ENCODE measurements around the gene ERCC6L2. TPM values are rescaled to one million over a fixed set of nuclear protein-coding genes. Genes with fewer than 3 reads are reported as not detected.

Gene ERCC6L2
- total RNA-seq, 3 donors from 2014 or later = 32.4 to 69.4 (median 51.4) TPM

- intact Hi-C loops (cut with DNase I, micrococcal nuclease) = no loop called here
- Histone ChIP-seq H3K36me3 (ENCODE audit: low read depth) (no peaks in the 10 kb centered on the region), H3K9me3 (no peaks in the 10 kb centered on the region), H3K4me1 (ENCODE audit: low read depth) (no peaks in the 10 kb centered on the region), H3K4me3 (no peak overlapping the region)
- DNase-seq (no peak), ATAC-seq (no peak)
- no peak for TF ChIP-seq CTCF (IDR thresholded peaks at IDR 0.05)
Measured at GRCh38 chr9:95887926-95888497, 12.5 kb downstream of the ERCC6L2 start.

GRCh38 chr9:95890594-95890993, 15.1 kb downstream of the ERCC6L2 start:
- no peak for TF ChIP-seq CTCF (IDR thresholded peaks at IDR 0.05)
- no peak for DNase-seq
- intact Hi-C loops (cut with DNase I, micrococcal nuclease) = no loop called here
- no peak for ATAC-seq
- no peaks in the 10 kb centered on the region for H3K36me3 ChIP-seq (ENCODE audit: low read depth)
- no peak overlapping the region for H3K4me3 ChIP-seq
- no peaks in the 10 kb centered on the region for H3K9me3 ChIP-seq
- H3K4me1 ChIP-seq (ENCODE audit: low read depth) = no peaks in the 10 kb centered on the region

DNA sequence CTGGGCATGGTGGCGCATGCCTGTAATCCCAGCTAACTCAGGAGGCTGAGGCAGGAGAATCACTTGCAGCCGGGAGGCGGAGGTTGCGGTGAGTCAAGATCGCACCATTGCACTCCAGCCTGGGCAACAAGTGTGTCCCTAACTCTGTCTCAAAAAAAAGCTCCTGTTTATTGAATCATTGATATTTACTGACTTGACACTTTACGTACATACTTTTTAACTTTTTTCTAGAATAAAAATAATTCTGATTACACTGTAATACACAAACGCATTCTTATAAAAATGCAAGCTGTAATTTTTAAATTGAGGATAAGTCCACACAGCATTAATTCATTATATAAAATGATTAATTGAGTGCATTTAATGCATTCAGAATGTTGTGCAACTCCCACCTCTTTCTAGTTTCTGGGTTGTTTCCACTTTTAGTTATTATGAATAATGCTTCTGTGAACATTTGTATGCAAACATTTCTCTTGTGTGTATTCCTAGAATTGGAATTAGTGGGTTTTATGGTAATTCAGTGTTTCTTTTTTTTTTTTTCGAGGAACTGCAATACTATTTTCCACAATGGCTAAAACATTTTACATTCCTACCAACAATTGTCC, 15.7 kb downstream of the ERCC6L2 start:
- ATAC-seq (no peak), DNase-seq (no peak)
- Histone ChIP-seq H3K4me3 (no peak overlapping the region), H3K4me1 (ENCODE audit: low read depth) (no peaks in the 10 kb centered on the region), H3K9me3 (no peaks in the 10 kb centered on the region), H3K36me3 (ENCODE audit: low read depth) (no peaks in the 10 kb centered on the region)
- TF ChIP-seq CTCF (IDR thresholded peaks at IDR 0.05) = no peak
- intact Hi-C loops (cut with DNase I, micrococcal nuclease) = no loop called here

DNA sequence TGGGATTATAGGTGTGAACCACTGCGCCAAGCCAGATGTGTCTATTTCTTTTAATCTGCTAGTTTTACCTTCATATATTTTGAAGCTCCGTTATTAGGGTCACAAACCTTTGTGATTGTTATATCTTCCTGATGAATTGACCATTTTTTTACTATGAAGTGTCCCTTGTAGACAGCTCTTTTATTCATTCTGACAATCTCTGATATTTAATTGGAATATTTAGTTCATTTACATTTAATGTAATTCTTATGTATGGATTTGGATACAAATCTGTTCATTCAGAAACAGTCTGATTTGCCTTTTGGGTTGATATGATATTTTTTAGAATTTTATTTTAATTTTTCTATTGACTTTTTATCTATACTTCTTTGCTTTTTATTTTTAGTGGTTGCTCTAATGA, 17.2 kb downstream of the ERCC6L2 start:
- no peak for ATAC-seq
- no peak for DNase-seq
- no peak for TF ChIP-seq CTCF (IDR thresholded peaks at IDR 0.05)
- Histone ChIP-seq H3K36me3 (ENCODE audit: low read depth) (no peaks in the 10 kb centered on the region), H3K4me1 (ENCODE audit: low read depth) (no peaks in the 10 kb centered on the region), H3K9me3 (no peaks in the 10 kb centered on the region), H3K4me3 (no peak overlapping the region)
- intact Hi-C loops (cut with DNase I, micrococcal nuclease) = no loop called here

DNA sequence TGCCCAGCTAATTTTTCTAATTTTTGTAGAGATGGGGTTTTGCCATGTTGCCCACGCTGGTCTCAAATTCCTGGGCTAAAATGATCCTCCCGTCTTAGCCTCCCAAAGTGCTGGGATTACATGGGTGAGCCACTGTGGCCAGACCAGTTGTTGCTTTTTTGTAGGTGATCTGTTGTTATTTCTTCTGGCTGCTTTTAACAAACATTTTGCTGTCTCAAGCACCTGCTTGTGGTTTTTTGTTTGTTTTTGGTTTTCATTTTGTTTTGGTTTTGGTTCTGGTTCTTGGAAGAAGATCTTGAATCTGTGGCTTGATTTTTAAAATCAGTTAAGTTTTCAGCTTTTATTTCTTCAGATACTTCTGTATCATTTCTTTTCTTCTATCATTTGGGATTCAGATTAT, 21.1 kb downstream of the ERCC6L2 start:
- ATAC-seq = no peak
- Histone ChIP-seq H3K36me3 (ENCODE audit: low read depth) (no peaks in the 10 kb centered on the region), H3K4me3 (no peak overlapping the region), H3K4me1 (ENCODE audit: low read depth) (peaks cover 3% of the 10 kb centered on the region), H3K9me3 (no peaks in the 10 kb centered on the region)
- intact Hi-C loops (cut with DNase I, micrococcal nuclease) = no loop called here
- no peak for DNase-seq
- TF ChIP-seq CTCF (IDR thresholded peaks at IDR 0.05) = no peak

All from mucosa of descending colon (tissue), 3 donors.